HEK293T (cell line): ENCODE data around the gene GTPBP10.

Experiments
- BHLHE40 ChIP-seq: fragments of 450-650 bp; IDR thresholded peaks from 2 replicates; pipeline ENCODE4 v1.6.1; 2016; ENCODE audit warnings: mild to moderate bottlenecking, moderate library complexity, borderline replicate concordance
- ELF4 ChIP-seq: fragments of 450-650 bp; IDR thresholded peaks from 2 replicates; pipeline ENCODE4 v1.6.1; 2017; ENCODE audit warnings: antibody characterized with exemption
- HDGF ChIP-seq: fragments of 450-650 bp; IDR thresholded peaks from 2 replicates; pipeline ENCODE4 v1.6.1; 2017; ENCODE audit warnings: antibody characterized with exemption, borderline replicate concordance
- NFRKB ChIP-seq: fragments of 450-650 bp; IDR thresholded peaks from 2 replicates; pipeline ENCODE4 v1.6.1; 2016; ENCODE audit warnings: mild to moderate bottlenecking, moderate library complexity

DNA sequence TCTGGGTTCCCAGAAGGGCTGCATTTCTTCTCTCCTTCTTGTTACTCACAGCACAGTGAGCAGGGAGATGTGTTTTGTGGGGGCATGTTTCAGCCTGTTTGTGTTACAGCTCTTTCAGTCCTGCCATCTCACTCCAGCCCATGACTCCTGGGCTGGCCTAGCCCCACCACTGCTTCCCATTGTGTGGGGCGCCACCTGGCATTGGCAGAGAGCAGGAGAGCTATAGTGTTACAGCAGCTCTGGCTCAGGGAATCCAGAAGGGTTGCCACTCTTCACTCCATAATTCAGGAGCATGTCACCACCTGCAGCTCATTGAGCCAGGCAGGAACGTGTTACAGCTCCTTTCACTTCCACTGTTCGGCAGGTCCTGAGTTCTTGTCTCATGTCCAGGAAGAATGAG is 86.7 kb downstream of the GTPBP10 start:
- no peak for TF ChIP-seq HDGF
- no peak for TF ChIP-seq BHLHE40
- TF ChIP-seq ELF4: no peak
- TF ChIP-seq NFRKB: no peak
